Liver (tissue), 9 donors: Measurements from ENCODE around the gene GABRD. TPM values are rescaled to one million over a fixed set of nuclear protein-coding genes. Genes with fewer than 3 reads are reported as not detected.

Experiments used
- DNase-seq: peaks from one replicate; pipeline ENCODE4 v3.0.0-alpha.2; 2017; ENCODE audit warnings: low spot score
- H3K27ac ChIP-seq, 2 donors: one replicate each; pipeline ENCODE4 v1.7.0; 2013; ENCODE audit warnings: inconsistent platforms in 2 of 2, low read length in 2 of 2, control low read depth in 1 of 2, low read depth in 1 of 2, mild to moderate bottlenecking in 1 of 2
- H3K27me3 ChIP-seq, 4 donors: one replicate each; pipeline versions ENCODE4 v1.6.1 to v1.7.0; 2013; ENCODE audit warnings: low read length in 3 of 4, inconsistent platforms in 1 of 4, mild to moderate bottlenecking in 1 of 4, moderate library complexity in 1 of 4; ENCODE audit not compliant: control insufficient read depth in 4 of 4, insufficient read depth in 4 of 4
- H3K36me3 ChIP-seq, 4 donors: one replicate each; pipeline versions ENCODE4 v1.6.1 to v1.7.0; 2013; ENCODE audit warnings: low read length in 3 of 4, mild to moderate bottlenecking in 3 of 4, low read depth in 1 of 4, moderate library complexity in 1 of 4; ENCODE audit not compliant: control insufficient read depth in 4 of 4, insufficient read depth in 3 of 4
- H3K4me1 ChIP-seq, 4 donors: one replicate each; pipeline versions ENCODE4 v1.6.1 to v1.7.0; 2013; ENCODE audit warnings: low read length in 3 of 4, mild to moderate bottlenecking in 3 of 4, moderate library complexity in 1 of 4; ENCODE audit not compliant: control insufficient read depth in 4 of 4, insufficient read depth in 4 of 4
- H3K4me3 ChIP-seq, 3 donors: one replicate each; pipeline versions ENCODE4 v1.6.1 to v1.7.0; 2013; ENCODE audit warnings: low read length in 3 of 3, control low read depth in 1 of 3, low read depth in 1 of 3, mild to moderate bottlenecking in 1 of 3
- H3K9ac ChIP-seq, 2 donors: one replicate each; pipeline ENCODE4 v1.7.0; 2013; ENCODE audit warnings: low read length in 2 of 2, mild to moderate bottlenecking in 2 of 2, moderate library complexity in 2 of 2, control low read depth in 1 of 2, low read depth in 1 of 2
- H3K9me3 ChIP-seq, 4 donors: one replicate each; pipeline versions ENCODE4 v1.6.1 to v1.7.0; 2013; ENCODE audit warnings: low read length in 3 of 4; ENCODE audit not compliant: control insufficient read depth in 4 of 4
- ATF3 ChIP-seq: IDR thresholded peaks from 2 replicates; pipeline ENCODE4 v1.6.1; 2016; ENCODE audit warnings: antibody characterized with exemption
- CTCF ChIP-seq: fragments of 150-350 bp; IDR thresholded peaks from 2 replicates; pipeline ENCODE4 v1.5.1; 2017; ENCODE audit warnings: improper control_type of control experiment, low read depth, low read length; ENCODE audit not compliant: missing input control
- EGR1 ChIP-seq, 2 donors: IDR thresholded peaks; 2 replicates each; pipeline ENCODE4 v1.6.1; 2016 to 2018; ENCODE audit warnings: antibody characterized with exemption in 2 of 2, low read depth in 2 of 2
- FOXA1 ChIP-seq: IDR thresholded peaks from 2 replicates; pipeline ENCODE4 v1.6.1; 2016; ENCODE audit warnings: antibody characterized with exemption
- FOXA2 ChIP-seq: IDR thresholded peaks from 2 replicates; pipeline ENCODE4 v1.6.1; 2016; ENCODE audit warnings: antibody characterized with exemption
- GABPA ChIP-seq, 2 donors: IDR thresholded peaks in 1 of 2; conservative IDR thresholded peaks in 1 of 2; 2 replicates each; pipeline ENCODE4 v1.6.1; 2016; ENCODE audit warnings: antibody characterized with exemption in 2 of 2, mild to moderate bottlenecking in 1 of 2, moderate library complexity in 1 of 2
- HNF4A ChIP-seq, 2 donors: conservative IDR thresholded peaks; 2 replicates each; pipeline ENCODE4 v1.6.1; 2016; ENCODE audit warnings: antibody characterized with exemption in 2 of 2, mild to moderate bottlenecking in 2 of 2
- HNF4G ChIP-seq: IDR thresholded peaks from 2 replicates; pipeline ENCODE4 v1.6.1; 2016; ENCODE audit warnings: antibody characterized with exemption
- JUND ChIP-seq, 2 donors: IDR thresholded peaks; 2 replicates each; pipeline ENCODE4 v1.6.1; 2016; ENCODE audit warnings: antibody characterized with exemption in 2 of 2
- NR2F2 ChIP-seq: IDR thresholded peaks from 2 replicates; pipeline ENCODE4 v1.6.1; 2016; ENCODE audit warnings: antibody characterized with exemption
- RAD21 ChIP-seq, 2 donors: IDR thresholded peaks; 2 replicates each; pipeline ENCODE4 v1.6.1; 2016; ENCODE audit warnings: antibody characterized with exemption in 2 of 2, mild to moderate bottlenecking in 2 of 2
- REST ChIP-seq: IDR thresholded peaks from 2 replicates; pipeline ENCODE4 v1.6.1; 2016; ENCODE audit warnings: antibody characterized with exemption, mild to moderate bottlenecking
- RXRA ChIP-seq, 2 donors: IDR thresholded peaks; 2 replicates each; pipeline ENCODE4 v1.6.1; 2017 to 2018; ENCODE audit warnings: antibody characterized with exemption in 2 of 2, mild to moderate bottlenecking in 1 of 2
- SP1 ChIP-seq: IDR thresholded peaks from 2 replicates; pipeline ENCODE4 v1.6.1; 2018; ENCODE audit warnings: antibody characterized with exemption, mild to moderate bottlenecking
- TAF1 ChIP-seq: conservative IDR thresholded peaks from 2 replicates; pipeline ENCODE4 v1.6.1; 2016; ENCODE audit warnings: antibody characterized with exemption, mild to moderate bottlenecking
- YY1 ChIP-seq: IDR thresholded peaks from 2 replicates; pipeline ENCODE4 v1.6.1; 2016; ENCODE audit warnings: antibody characterized with exemption, mild to moderate bottlenecking
- WGBS: extraction: QIAGEN DNeasy Blood & Tissue Kit; methylation state at CpG from one replicate; pipeline ENCODE4 v1.1.7; 2013; 5-methylcytosine and 5-hydroxymethylcytosine counted together
- polyA plus RNA-seq, 2 donors: library from polyadenylated mRNA; stranded (reverse) in 1 of 2; unstranded in 1 of 2; fragments of 200-250 nt in 1 of 2; fragments of >200 nt in 1 of 2; fragmentation: Nextera tagmentation in 1 of 2; extraction: Ambion mirVana in 1 of 2; gene quantifications; one replicate each; pipeline versions ENCODE4 v1.2.1 to v1.2.3, GENCODE V29; 2013 to 2015
- total RNA-seq, 2 donors: library from RNA; depleted of rRNA; stranded (reverse); fragments of >200 nt; gene quantifications; one replicate each; pipeline ENCODE4 v1.2.3, GENCODE V29; 2014
- TF ChIP-seq, protein P1 (sequence below): IDR thresholded peaks from 2 replicates; pipeline ENCODE4 v1.6.1; 2016; ENCODE audit warnings: antibody characterized with exemption
- TF ChIP-seq, protein P2 (sequence below): IDR thresholded peaks from 2 replicates; pipeline ENCODE4 v1.6.1; 2016; ENCODE audit warnings: antibody characterized with exemption
- donor health status: healthy.
- donor health status: healthy.
- donor health status: healthy.
- donor health status: healthy.
- donor health status: healthy.

Gene GABRD
- total and polyA plus RNA-seq, 4 donors, result 0.29 TPM; not detected in 3

DNA sequence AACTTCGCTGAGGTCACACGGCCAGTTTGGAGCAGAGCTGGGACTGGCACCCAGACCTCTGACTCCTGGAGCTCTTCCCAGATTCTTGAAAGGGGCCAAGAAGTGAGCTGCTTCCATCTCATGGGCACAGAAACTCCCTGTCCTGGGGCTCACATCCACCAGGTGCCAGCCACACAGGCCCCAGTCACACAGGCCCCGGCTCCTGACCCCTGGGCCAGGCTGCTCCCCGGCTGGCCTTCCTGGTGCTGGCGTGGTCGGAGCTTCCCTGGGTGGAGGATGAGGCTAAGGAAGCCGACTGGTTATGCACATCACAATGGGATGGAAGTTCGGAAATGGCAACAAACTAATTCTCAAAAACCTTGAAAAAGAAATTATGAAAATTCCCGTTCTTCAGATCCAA lies 3.0 kb upstream of the GABRD start:
- 74% methylated on average over 9 of the region's 9 CpGs for WGBS
- H3K4me3 ChIP-seq, result no peak overlapping the region
- H3K9ac ChIP-seq, result no peak overlapping the region
- H3K4me1 ChIP-seq, result peaks cover 0 to 8% (median 2%) of the 10 kb centered on the region in 4 donors
- H3K27ac ChIP-seq, result no peak overlapping the region
- no peak for DNase-seq
- TF ChIP-seq FOXA2, result no peak
- no peak for TF ChIP-seq REST
- H3K36me3 ChIP-seq, result no peaks in the 10 kb centered on the region
- H3K27me3 ChIP-seq, result peaks cover 0 to 15% (median 7%) of the 10 kb centered on the region in 4 donors
- H3K9me3 ChIP-seq, result no peaks in the 10 kb centered on the region

DNA sequence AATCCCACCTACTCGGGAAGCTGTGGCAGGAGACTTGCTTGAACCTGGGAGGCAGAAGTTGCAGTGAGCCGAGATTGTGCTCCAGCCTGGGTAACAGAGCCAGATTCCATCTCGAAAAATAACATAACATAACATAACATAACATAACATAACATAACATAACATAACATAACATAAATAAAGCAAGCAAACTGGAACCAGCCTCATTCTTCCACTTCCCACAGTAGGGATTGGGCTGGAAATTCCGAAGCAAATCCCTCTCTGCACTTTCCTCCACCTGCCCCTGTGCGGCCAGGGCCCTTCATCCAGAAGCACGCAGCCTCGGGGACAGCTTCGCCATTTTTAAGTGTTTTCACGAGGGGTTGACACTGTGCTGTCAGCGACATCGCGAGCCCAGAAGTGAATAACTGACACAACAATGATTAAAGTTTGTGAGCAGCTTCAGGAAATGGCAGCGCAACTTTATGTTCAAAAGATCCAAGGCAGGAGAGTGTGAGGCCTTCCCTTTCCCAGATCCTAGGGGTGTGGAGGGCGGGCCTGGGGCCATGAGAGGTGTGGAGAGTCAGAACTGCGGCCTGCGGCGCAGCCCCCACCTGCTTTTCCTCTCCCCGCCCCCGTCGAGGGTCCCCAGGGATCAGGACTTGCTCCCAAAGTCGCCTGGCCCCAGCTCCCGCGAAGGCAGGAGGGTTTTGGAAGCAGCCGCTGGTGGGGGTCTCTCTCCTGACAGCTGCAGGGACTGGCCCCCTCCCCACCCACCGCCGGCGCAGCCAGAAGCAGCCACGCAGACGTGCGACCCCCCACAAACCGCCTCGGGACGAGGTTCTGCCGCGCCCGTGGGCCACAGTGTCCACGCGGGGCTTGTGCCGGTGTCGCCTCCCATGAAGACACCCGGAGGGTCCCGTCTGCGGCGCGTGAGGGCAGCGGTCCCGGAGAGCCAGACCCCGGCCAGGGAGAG lies 651 bp upstream of the GABRD start:
- Histone ChIP-seq H3K4me3 (no peak overlapping the region), H3K9me3 (no peaks in the 10 kb centered on the region), H3K27ac (no peak overlapping the region), H3K27me3 (peaks cover 4 to 10% (median 7%) of the 10 kb centered on the region in 4 donors), H3K4me1 (peaks cover 0 to 8% (median 2%) of the 10 kb centered on the region in 4 donors), H3K36me3 (no peaks in the 10 kb centered on the region), H3K9ac (no peak overlapping the region)
- no peak for DNase-seq
- whole genome bisulfite sequencing, result 20% methylated on average over 48 of the region's 48 CpGs
- TF ChIP-seq RAD21 (IDR thresholded peaks at IDR 0.05), result no peak
- TF ChIP-seq JUND (IDR thresholded peaks at IDR 0.05), result no peak
- no peak for TF ChIP-seq HNF4G
- TF ChIP-seq REST, result no peak
- no peak for TF ChIP-seq RXRA (IDR thresholded peaks at IDR 0.05)
- TF ChIP-seq NR2F2, result no peak
- no peak for TF ChIP-seq EGR1 (IDR thresholded peaks at IDR 0.05; ENCODE audit: low read depth in 2 of 2)
- TF ChIP-seq, protein P1, sequence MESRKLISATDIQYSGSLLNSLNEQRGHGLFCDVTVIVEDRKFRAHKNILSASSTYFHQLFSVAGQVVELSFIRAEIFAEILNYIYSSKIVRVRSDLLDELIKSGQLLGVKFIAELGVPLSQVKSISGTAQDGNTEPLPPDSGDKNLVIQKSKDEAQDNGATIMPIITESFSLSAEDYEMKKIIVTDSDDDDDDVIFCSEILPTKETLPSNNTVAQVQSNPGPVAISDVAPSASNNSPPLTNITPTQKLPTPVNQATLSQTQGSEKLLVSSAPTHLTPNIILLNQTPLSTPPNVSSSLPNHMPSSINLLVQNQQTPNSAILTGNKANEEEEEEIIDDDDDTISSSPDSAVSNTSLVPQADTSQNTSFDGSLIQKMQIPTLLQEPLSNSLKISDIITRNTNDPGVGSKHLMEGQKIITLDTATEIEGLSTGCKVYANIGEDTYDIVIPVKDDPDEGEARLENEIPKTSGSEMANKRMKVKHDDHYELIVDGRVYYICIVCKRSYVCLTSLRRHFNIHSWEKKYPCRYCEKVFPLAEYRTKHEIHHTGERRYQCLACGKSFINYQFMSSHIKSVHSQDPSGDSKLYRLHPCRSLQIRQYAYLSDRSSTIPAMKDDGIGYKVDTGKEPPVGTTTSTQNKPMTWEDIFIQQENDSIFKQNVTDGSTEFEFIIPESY, result no peak
- no peak for TF ChIP-seq FOXA1
- no peak for TF ChIP-seq CTCF
- TF ChIP-seq, protein P2, sequence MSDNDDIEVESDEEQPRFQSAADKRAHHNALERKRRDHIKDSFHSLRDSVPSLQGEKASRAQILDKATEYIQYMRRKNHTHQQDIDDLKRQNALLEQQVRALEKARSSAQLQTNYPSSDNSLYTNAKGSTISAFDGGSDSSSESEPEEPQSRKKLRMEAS, result no peak
- no peak for TF ChIP-seq SP1
- TF ChIP-seq FOXA2, result no peak
- no peak for TF ChIP-seq GABPA (IDR thresholded peaks at IDR 0.05 in 1 of 2, conservative IDR thresholded peaks at IDR 0.05 in 1 of 2)
- no peak for TF ChIP-seq ATF3
- TF ChIP-seq HNF4A (conservative IDR thresholded peaks at IDR 0.05), result no peak
- TF ChIP-seq YY1, result no peak
- TF ChIP-seq TAF1, result no peak
